IMR-90 (cell line): ENCODE measurements around the gene CNPY2.

ENCODE experiments used
- BHLHE40 ChIP-seq: fragments of 150-350 bp; IDR thresholded peaks from 2 replicates; pipeline ENCODE4 v1.6.1; 2016; ENCODE audit warnings: mild to moderate bottlenecking, low read depth, low read length
- CEBPB ChIP-seq: IDR thresholded peaks from 2 replicates; pipeline ENCODE4 v1.6.1; 2012; ENCODE audit warnings: low read depth, low read length, improper control_type of control experiment
- CHD1 ChIP-seq: IDR thresholded peaks from 2 replicates; pipeline ENCODE4 v1.6.1; 2012; ENCODE audit warnings: low read depth, low read length, improper control_type of control experiment
- CTCF ChIP-seq: conservative IDR thresholded peaks from 2 replicates; pipeline ENCODE4 v1.5.1; 2012; ENCODE audit warnings: mild to moderate bottlenecking, low read depth, low read length, improper control_type of control experiment
- FOS ChIP-seq: fragments of 150-350 bp; IDR thresholded peaks from 2 replicates; pipeline ENCODE4 v1.6.1; 2016; ENCODE audit warnings: low read depth, low read length
- MAFK ChIP-seq: IDR thresholded peaks from 2 replicates; pipeline ENCODE4 v1.6.1; 2012; ENCODE audit warnings: low read depth, low read length, improper control_type of control experiment
- MXI1 ChIP-seq: IDR thresholded peaks from 2 replicates; pipeline ENCODE4 v1.6.1; 2012; ENCODE audit warnings: low read depth, mild to moderate bottlenecking, low read length, moderate library complexity, borderline replicate concordance
- POLR2A ChIP-seq: IDR thresholded peaks from 2 replicates; pipeline ENCODE4 v1.6.1; 2012; ENCODE audit warnings: mild to moderate bottlenecking, low read depth, low read length
- RAD21 ChIP-seq: IDR thresholded peaks from 2 replicates; pipeline ENCODE4 v1.6.1; 2012; ENCODE audit warnings: low read length, improper control_type of control experiment
- RCOR1 ChIP-seq: IDR thresholded peaks from 2 replicates; pipeline ENCODE4 v1.6.1; 2012; ENCODE audit warnings: mild to moderate bottlenecking, low read length, improper control_type of control experiment; ENCODE audit not compliant: insufficient replicate concordance
- RFX5 ChIP-seq: IDR thresholded peaks from 2 replicates; pipeline ENCODE4 v1.8.0; 2012; ENCODE audit warnings: low read depth, mild to moderate bottlenecking, low read length, moderate library complexity
- SMC3 ChIP-seq: fragments of 150-350 bp; IDR thresholded peaks from 2 replicates; pipeline ENCODE4 v1.6.1; 2016; ENCODE audit warnings: low read depth, mild to moderate bottlenecking, antibody characterized with exemption, low read length, moderate library complexity
- USF2 ChIP-seq: fragments of 150-350 bp; IDR thresholded peaks from 2 replicates; pipeline ENCODE4 v1.6.1; 2017; ENCODE audit warnings: mild to moderate bottlenecking, antibody characterized with exemption, low read length, low read depth

DNA sequence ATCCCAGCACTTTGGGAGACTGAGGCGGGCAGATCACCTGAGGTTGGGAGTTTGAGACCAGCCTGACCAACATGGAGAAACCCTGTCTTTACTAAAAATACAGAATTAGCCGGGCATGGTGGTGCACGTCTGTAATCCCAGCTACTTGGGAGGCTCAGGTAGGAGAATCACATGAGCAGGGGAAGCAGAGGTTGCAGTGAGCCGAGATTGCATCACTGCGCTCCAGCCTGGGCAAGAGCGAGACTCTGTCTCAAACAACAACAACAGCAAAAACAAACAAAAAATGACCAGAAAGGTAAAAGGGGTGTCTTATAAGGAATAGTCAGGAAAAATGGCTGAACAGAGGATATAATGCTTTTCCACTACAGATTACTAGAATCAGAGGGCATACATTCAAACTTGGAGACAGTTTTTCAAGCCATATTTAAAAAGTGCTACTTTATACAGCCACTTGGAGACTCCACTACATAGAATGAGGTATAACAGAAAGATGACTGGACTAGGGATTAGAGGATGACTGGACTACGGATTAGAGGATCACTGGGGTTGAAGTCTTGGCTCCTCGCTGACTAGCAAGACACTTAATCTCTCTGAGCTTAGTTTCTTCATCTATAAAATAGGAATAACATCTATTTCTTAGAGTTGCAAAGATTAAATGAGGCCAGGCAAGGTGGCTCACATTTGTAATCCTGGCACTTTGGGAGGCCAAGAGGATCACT lies 10.8 kb downstream of the CNPY2 start:
- TF ChIP-seq MXI1: no peak
- TF ChIP-seq POLR2A: no peak
- TF ChIP-seq CTCF: no peak
- TF ChIP-seq CHD1: no peak
- TF ChIP-seq CEBPB: no peak
- TF ChIP-seq MAFK: no peak
- TF ChIP-seq RAD21: no peak
- TF ChIP-seq USF2: no peak
- no peak for TF ChIP-seq RFX5
- TF ChIP-seq RCOR1: no peak
- no peak for TF ChIP-seq SMC3
- no peak for TF ChIP-seq BHLHE40
- no peak for TF ChIP-seq FOS
